Upper lobe of left lung (tissue), 4 donors: ENCODE data around the gene MZF1.
A peak's percentile ranks its signal among the peaks of the same experiment; 100 is the strongest.

Experiments used
- EP300 ChIP-seq, 4 donors: sonication (generic); formaldehyde crosslinking; IDR thresholded peaks; one replicate each; pipeline ENCODE4 v1.5.1; 2017; ENCODE audit warnings: antibody characterized with exemption in 4 of 4, control low read depth in 2 of 4
- POLR2A ChIP-seq, 4 donors: fragments of 450-650 bp; IDR thresholded peaks; one replicate each; pipeline ENCODE4 v1.5.1; 2016 to 2017; ENCODE audit warnings: antibody characterized with exemption in 4 of 4, mild to moderate bottlenecking in 2 of 4
- POLR2AphosphoS5 ChIP-seq, 2 donors: sonication (generic); formaldehyde crosslinking; IDR thresholded peaks; one replicate each; pipeline ENCODE4 v1.5.1; 2017; ENCODE audit warnings: antibody characterized with exemption in 2 of 2
- TF ChIP-seq, protein P1 (sequence below), 6 experiments: fragments of 450-650 bp in 4 of 6; fragments of 200-600 bp in 2 of 6; sonication (generic) in 2 of 6; IDR thresholded peaks; one replicate each; pipeline ENCODE4 v1.5.1; 2016 to 2019; ENCODE audit warnings: antibody characterized with exemption in 6 of 6

DNA sequence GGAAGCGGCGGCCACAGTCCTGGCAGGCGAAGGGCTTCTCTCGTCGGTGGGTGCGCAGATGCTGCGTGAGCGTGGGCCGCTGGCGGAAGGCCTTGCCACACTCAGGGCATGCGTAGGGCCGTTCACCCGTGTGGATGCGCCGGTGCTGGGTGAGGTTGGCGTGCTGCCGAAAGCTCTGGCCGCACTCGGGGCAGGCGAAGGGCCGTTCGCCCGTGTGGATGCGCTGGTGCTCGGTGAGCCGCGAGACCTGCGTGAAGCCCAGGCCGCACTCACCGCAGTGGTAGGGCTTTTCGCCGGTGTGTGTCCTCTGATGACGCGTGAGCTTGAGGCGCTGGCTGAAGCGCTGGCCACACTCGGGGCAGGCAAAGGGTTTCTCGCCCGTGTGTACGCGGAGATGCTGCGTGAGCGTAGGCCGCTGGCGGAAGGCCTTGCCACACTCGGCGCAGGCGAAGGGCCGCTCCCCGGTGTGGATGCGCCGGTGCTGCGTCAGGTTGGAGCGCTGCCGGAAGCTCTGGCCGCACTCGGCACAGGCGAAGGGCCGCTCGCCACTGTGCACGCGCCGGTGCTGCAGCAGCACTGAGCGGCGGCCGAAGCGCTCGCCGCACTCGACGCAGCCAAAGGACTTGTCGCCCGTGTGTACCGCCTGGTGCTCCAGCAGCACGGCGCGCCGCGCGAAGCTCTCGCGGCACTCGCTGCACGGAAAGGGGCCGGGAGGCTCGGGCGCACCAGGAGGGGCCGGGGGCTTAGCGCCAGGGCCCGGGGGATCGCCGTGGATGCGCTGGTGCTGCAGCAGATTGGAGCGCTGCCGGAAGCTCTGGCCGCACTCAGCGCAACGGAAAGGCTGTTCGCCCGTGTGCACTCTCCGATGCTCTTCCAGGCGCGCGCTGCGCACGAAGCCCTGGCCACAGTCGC, 10.8 kb downstream of the MZF1 start:
- TF ChIP-seq, protein P1, sequence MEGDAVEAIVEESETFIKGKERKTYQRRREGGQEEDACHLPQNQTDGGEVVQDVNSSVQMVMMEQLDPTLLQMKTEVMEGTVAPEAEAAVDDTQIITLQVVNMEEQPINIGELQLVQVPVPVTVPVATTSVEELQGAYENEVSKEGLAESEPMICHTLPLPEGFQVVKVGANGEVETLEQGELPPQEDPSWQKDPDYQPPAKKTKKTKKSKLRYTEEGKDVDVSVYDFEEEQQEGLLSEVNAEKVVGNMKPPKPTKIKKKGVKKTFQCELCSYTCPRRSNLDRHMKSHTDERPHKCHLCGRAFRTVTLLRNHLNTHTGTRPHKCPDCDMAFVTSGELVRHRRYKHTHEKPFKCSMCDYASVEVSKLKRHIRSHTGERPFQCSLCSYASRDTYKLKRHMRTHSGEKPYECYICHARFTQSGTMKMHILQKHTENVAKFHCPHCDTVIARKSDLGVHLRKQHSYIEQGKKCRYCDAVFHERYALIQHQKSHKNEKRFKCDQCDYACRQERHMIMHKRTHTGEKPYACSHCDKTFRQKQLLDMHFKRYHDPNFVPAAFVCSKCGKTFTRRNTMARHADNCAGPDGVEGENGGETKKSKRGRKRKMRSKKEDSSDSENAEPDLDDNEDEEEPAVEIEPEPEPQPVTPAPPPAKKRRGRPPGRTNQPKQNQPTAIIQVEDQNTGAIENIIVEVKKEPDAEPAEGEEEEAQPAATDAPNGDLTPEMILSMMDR (IDR thresholded peaks at IDR 0.05), result no peak
- TF ChIP-seq POLR2A (IDR thresholded peaks at IDR 0.05) (peak in 1 of 4 donors; percentile 50), POLR2AphosphoS5 (IDR thresholded peaks at IDR 0.05) (no peak), EP300 (IDR thresholded peaks at IDR 0.05) (no peak)
